IMR-90 (cell line): ENCODE measurements around the gene TAF1A. TPM values are rescaled to one million over a fixed set of nuclear protein-coding genes. Genes with fewer than 3 reads are reported as not detected.

Source experiments
- ATAC-seq: fragments of 200-7000 bp; cut with Tn5 transposase; 2 replicates; pipeline ENCODE4 v1.9.1; 2020; ENCODE audit warnings: low read depth, mild to moderate bottlenecking, moderate library complexity
- BruUV-seq: library from RNA; stranded (reverse); fragments of 400-500 nt; replicated peaks from 2 replicates; lab custom pipeline; 2021; lab: Mats Ljungman, UMichigan
- CTCF ChIA-PET: fragments of 300-600 bp; formaldehyde crosslinking; extraction: SDS; loops from one replicate; lab custom pipeline; 2021; ENCODE audit warnings: antibody characterized with exemption; lab: Yijun Ruan, JAX
- POLR2A ChIA-PET: fragments of 300-600 bp; sonication (Branson Sonifier 250); formaldehyde crosslinking; loops from one replicate; lab custom pipeline; 2022; ENCODE audit warnings: antibody characterized with exemption; ENCODE audit not compliant: unreplicated experiment; lab: Charles Lee
- DNase-seq: peaks from one replicate; pipeline ENCODE4 v3.0.0; 2013
- H2AFZ ChIP-seq: replicated peaks from 2 replicates; pipeline ENCODE3; 2013; ENCODE audit warnings: low read length, mild to moderate bottlenecking; ENCODE audit not compliant: poor library complexity
- H2AK5ac ChIP-seq: 2 replicates; pipeline ENCODE4 v1.6.1; 2013; ENCODE audit warnings: low read depth, low read length, inconsistent platforms
- H2AK9ac ChIP-seq: replicated peaks from 2 replicates; pipeline ENCODE3; 2013; ENCODE audit warnings: mild to moderate bottlenecking, low read depth, low read length, moderate library complexity; ENCODE audit not compliant: poor library complexity
- H2BK120ac ChIP-seq: 2 replicates; pipeline ENCODE4 v1.6.1; 2013; ENCODE audit warnings: low read depth, low read length, inconsistent platforms
- H2BK15ac ChIP-seq: 3 replicates; pipeline ENCODE4 v1.6.1; 2013; ENCODE audit warnings: low read depth, low read length, inconsistent platforms
- H2BK20ac ChIP-seq: 2 replicates; pipeline ENCODE4 v1.6.1; 2013; ENCODE audit warnings: low read depth, mild to moderate bottlenecking, inconsistent platforms, low read length, moderate library complexity
- H2BK5ac ChIP-seq: 2 replicates; pipeline ENCODE4 v1.6.1; 2013; ENCODE audit warnings: mild to moderate bottlenecking, low read depth, low read length, inconsistent platforms; ENCODE audit not compliant: poor library complexity, severe bottlenecking
- H3K14ac ChIP-seq: replicated peaks from 2 replicates; pipeline ENCODE4 v1.6.1; 2013; ENCODE audit warnings: low read depth, low read length, inconsistent platforms
- H3K18ac ChIP-seq: 2 replicates; pipeline ENCODE4 v1.6.1; 2013; ENCODE audit warnings: low read depth, low read length, control low read depth
- H3K23ac ChIP-seq: 2 replicates; pipeline ENCODE4 v1.6.1; 2013; ENCODE audit warnings: low read depth, low read length, inconsistent platforms
- H3K27ac ChIP-seq: 2 replicates; pipeline ENCODE4 v1.5.1; 2013; ENCODE audit warnings: mild to moderate bottlenecking, control low read depth, low read length; ENCODE audit not compliant: insufficient read depth
- H3K27me3 ChIP-seq: 2 replicates; pipeline ENCODE4 v1.6.1; 2013; ENCODE audit warnings: low read length; ENCODE audit not compliant: control insufficient read depth, insufficient read depth
- H3K36me3 ChIP-seq: 2 replicates; pipeline ENCODE4 v1.6.1; 2013; ENCODE audit warnings: low read length, mixed read lengths; ENCODE audit not compliant: control insufficient read depth, insufficient read depth
- H3K4ac ChIP-seq: 2 replicates; pipeline ENCODE4 v1.6.1; 2013; ENCODE audit warnings: low read depth, low read length, inconsistent platforms
- H3K4me1 ChIP-seq: 2 replicates; pipeline ENCODE4 v1.6.1; 2013; ENCODE audit warnings: low read length, mixed read lengths; ENCODE audit not compliant: control insufficient read depth, insufficient read depth
- H3K4me2 ChIP-seq: 2 replicates; pipeline ENCODE4 v1.6.1; 2013; ENCODE audit warnings: low read depth, mild to moderate bottlenecking, control low read depth, low read length, moderate library complexity
- H3K4me3 ChIP-seq: 2 replicates; pipeline ENCODE4 v1.5.1; 2013; ENCODE audit warnings: low read depth, mild to moderate bottlenecking, control low read depth, low read length, moderate library complexity; ENCODE audit not compliant: insufficient read depth
- H3K56ac ChIP-seq: 2 replicates; pipeline ENCODE4 v1.6.1; 2013; ENCODE audit warnings: low read length, inconsistent platforms; ENCODE audit not compliant: insufficient read depth; ENCODE audit errors: extremely low read depth
- H3K79me1 ChIP-seq, 2 experiments: 2 replicates each; pipeline ENCODE4 v1.6.1; 2013; ENCODE audit warnings: low read length in 2 of 2, inconsistent platforms in 1 of 2, low read depth in 1 of 2
- H3K9ac ChIP-seq: 2 replicates; pipeline ENCODE4 v1.6.1; 2013; ENCODE audit warnings: low read depth, low read length, control low read depth
- H3K9me1 ChIP-seq: 2 replicates; pipeline ENCODE4 v1.6.1; 2013; ENCODE audit warnings: low read length, inconsistent platforms; ENCODE audit not compliant: insufficient read depth
- H3K9me3 ChIP-seq: 2 replicates; pipeline ENCODE4 v1.6.1; 2013; ENCODE audit warnings: low read length; ENCODE audit not compliant: control insufficient read depth, insufficient read depth
- H4K20me1 ChIP-seq: 2 replicates; pipeline ENCODE4 v1.6.1; 2013; ENCODE audit warnings: low read length, inconsistent platforms; ENCODE audit not compliant: insufficient read depth
- H4K5ac ChIP-seq: 2 replicates; pipeline ENCODE4 v1.6.1; 2013; ENCODE audit warnings: mild to moderate bottlenecking, low read depth, low read length, control low read depth
- H4K8ac ChIP-seq, 2 experiments: 2 replicates each; pipeline ENCODE4 v1.6.1; 2013; ENCODE audit warnings: low read depth in 2 of 2, low read length in 2 of 2, control low read depth in 1 of 2, inconsistent platforms in 1 of 2
- H4K91ac ChIP-seq: 2 replicates; pipeline ENCODE4 v1.6.1; 2013; ENCODE audit warnings: low read depth, low read length, inconsistent platforms; ENCODE audit not compliant: insufficient read depth
- BHLHE40 ChIP-seq: fragments of 150-350 bp; IDR thresholded peaks from 2 replicates; pipeline ENCODE4 v1.6.1; 2016; ENCODE audit warnings: mild to moderate bottlenecking, low read depth, low read length
- CEBPB ChIP-seq: IDR thresholded peaks from 2 replicates; pipeline ENCODE4 v1.6.1; 2012; ENCODE audit warnings: low read depth, low read length, improper control_type of control experiment
- CHD1 ChIP-seq: IDR thresholded peaks from 2 replicates; pipeline ENCODE4 v1.6.1; 2012; ENCODE audit warnings: low read depth, low read length, improper control_type of control experiment
- CTCF ChIP-seq: conservative IDR thresholded peaks from 2 replicates; pipeline ENCODE4 v1.5.1; 2012; ENCODE audit warnings: mild to moderate bottlenecking, low read depth, low read length, improper control_type of control experiment
- ELK1 ChIP-seq: fragments of 150-350 bp; IDR thresholded peaks from 2 replicates; pipeline ENCODE4 v1.6.1; 2016; ENCODE audit warnings: low read depth, mild to moderate bottlenecking, low read length, moderate library complexity, borderline replicate concordance
- FOS ChIP-seq: fragments of 150-350 bp; IDR thresholded peaks from 2 replicates; pipeline ENCODE4 v1.6.1; 2016; ENCODE audit warnings: low read depth, low read length
- MAFK ChIP-seq: IDR thresholded peaks from 2 replicates; pipeline ENCODE4 v1.6.1; 2012; ENCODE audit warnings: low read depth, low read length, improper control_type of control experiment
- MAZ ChIP-seq: IDR thresholded peaks from 2 replicates; pipeline ENCODE4 v1.6.1; 2012; ENCODE audit warnings: low read depth, mild to moderate bottlenecking, low read length, improper control_type of control experiment, moderate library complexity, borderline replicate concordance
- NFE2L2 ChIP-seq: fragments of 150-350 bp; IDR thresholded peaks from 2 replicates; pipeline ENCODE4 v1.6.1; 2016; ENCODE audit warnings: low read depth, mild to moderate bottlenecking, low read length
- POLR2A ChIP-seq: IDR thresholded peaks from 2 replicates; pipeline ENCODE4 v1.6.1; 2012; ENCODE audit warnings: mild to moderate bottlenecking, low read depth, low read length
- RCOR1 ChIP-seq: IDR thresholded peaks from 2 replicates; pipeline ENCODE4 v1.6.1; 2012; ENCODE audit warnings: mild to moderate bottlenecking, low read length, improper control_type of control experiment; ENCODE audit not compliant: insufficient replicate concordance
- RFX5 ChIP-seq: IDR thresholded peaks from 2 replicates; pipeline ENCODE4 v1.8.0; 2012; ENCODE audit warnings: low read depth, mild to moderate bottlenecking, low read length, moderate library complexity
- SMC3 ChIP-seq: fragments of 150-350 bp; IDR thresholded peaks from 2 replicates; pipeline ENCODE4 v1.6.1; 2016; ENCODE audit warnings: low read depth, mild to moderate bottlenecking, antibody characterized with exemption, low read length, moderate library complexity
- WGBS, 2 experiments: methylation state at CpG; one replicate each; pipeline versions ENCODE4 v1.1.5 to v1.1.7; 2013; ENCODE audit warnings: missing lambda C conversion rate in 2 of 2; ENCODE audit not compliant: insufficient read length in 1 of 2; ENCODE audit errors: extremely low coverage in 2 of 2; 5-methylcytosine and 5-hydroxymethylcytosine counted together
- dilution Hi-C: fragments of 300-500 bp; cut with HindIII; formaldehyde crosslinking; loops from one replicate; pipeline ENCODE4 v1.14.3; 2018; ENCODE audit warnings: low sequenced_read_pairs; ENCODE audit not compliant: unreplicated experiment
- in situ Hi-C: fragments of 300-500 bp; cut with MboI; formaldehyde crosslinking; loops from 3 replicates; pipeline ENCODE4 v1.14.3; 2019; ENCODE audit warnings: low sequenced_read_pairs, inconsistent platforms, mixed read lengths
- intact Hi-C: fragments of 100-400 bp; cut with micrococcal nuclease; formaldehyde crosslinking; loops from 2 replicates; pipeline ENCODE4 v1.10.0; 2022
- polyA plus RNA-seq, 3 experiments: library from polyadenylated mRNA; depleted of rRNA; stranded (reverse); fragments of >200 nt; gene quantifications; 2 replicates each; pipeline ENCODE4 v1.2.3, GENCODE V29; 2012; ENCODE audit warnings: low replicate concordance in 1 of 3
- total RNA-seq: library from RNA; depleted of rRNA; stranded (reverse); fragments of >200 nt; gene quantifications from 2 replicates; pipeline ENCODE4 v1.2.3, GENCODE V29; 2012
- TF ChIP-seq, protein P1 (sequence below): fragments of 150-350 bp; IDR thresholded peaks from 2 replicates; pipeline ENCODE4 v1.6.1; 2017; ENCODE audit warnings: mild to moderate bottlenecking, antibody characterized with exemption, low read length, low read depth

TAF1A gene
- total and polyA plus RNA-seq, 2 of the 4 experiments (the other 2 are of a cell fraction), result 3.8 to 5.4 TPM

DNA sequence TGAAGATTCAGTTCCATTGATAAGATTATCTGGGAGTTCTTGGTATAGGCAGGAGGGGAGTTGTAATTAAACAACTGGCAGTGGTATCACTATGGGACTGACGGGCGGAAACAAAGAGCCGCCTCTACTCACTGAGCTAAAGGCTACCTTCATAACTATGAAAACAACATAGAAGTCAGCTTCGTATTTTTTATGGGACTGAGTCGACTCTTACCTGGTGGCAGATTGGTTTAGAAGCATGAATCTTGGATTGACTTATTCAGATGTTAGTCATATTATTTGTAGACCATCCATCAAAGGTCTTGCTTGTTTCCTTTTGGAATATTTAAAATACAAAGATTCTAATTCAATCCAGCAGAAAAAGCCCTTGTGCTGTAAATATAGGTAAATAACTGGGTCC, 35.6 kb downstream of the TAF1A start:
- Histone ChIP-seq H3K79me1 (no peaks in the 10 kb centered on the region), H4K91ac (no peak overlapping the region), H3K9ac (no peak overlapping the region), H3K36me3 (peaks cover 4% of the 10 kb centered on the region), H3K4me2 (no peak overlapping the region), H4K8ac (no peak overlapping the region), H3K56ac (no peak overlapping the region), H3K27ac (no peak overlapping the region), H2BK5ac (no peak overlapping the region), H3K23ac (no peak overlapping the region), H3K18ac (no peak overlapping the region), H4K5ac (no peak overlapping the region), H3K27me3 (no peaks in the 10 kb centered on the region), H2AFZ (no peak overlapping the region), H3K4me3 (no peak overlapping the region), H3K4me1 (no peaks in the 10 kb centered on the region), H3K9me1 (no peaks in the 10 kb centered on the region; the same call in 1 of the 2 replicates), H2AK5ac (no peak overlapping the region), H3K14ac (no peak overlapping the region), H3K4ac (no peak overlapping the region), H2BK20ac (no peak overlapping the region), H2AK9ac (no peak overlapping the region), H2BK15ac (no peak overlapping the region), H3K9me3 (no peaks in the 10 kb centered on the region), H2BK120ac (no peak overlapping the region), H4K20me1 (no peaks in the 10 kb centered on the region)
- TF ChIP-seq RFX5 (no peak), SMC3 (no peak), CTCF (no peak), ELK1 (no peak), CEBPB (no peak), RCOR1 (no peak), FOS (no peak), CHD1 (no peak), MAZ (no peak), MAFK (no peak), POLR2A (no peak), BHLHE40 (no peak), NFE2L2 (no peak)
- TF ChIP-seq, protein P1, sequence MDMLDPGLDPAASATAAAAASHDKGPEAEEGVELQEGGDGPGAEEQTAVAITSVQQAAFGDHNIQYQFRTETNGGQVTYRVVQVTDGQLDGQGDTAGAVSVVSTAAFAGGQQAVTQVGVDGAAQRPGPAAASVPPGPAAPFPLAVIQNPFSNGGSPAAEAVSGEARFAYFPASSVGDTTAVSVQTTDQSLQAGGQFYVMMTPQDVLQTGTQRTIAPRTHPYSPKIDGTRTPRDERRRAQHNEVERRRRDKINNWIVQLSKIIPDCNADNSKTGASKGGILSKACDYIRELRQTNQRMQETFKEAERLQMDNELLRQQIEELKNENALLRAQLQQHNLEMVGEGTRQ, result no peak
- CTCF ChIA-PET, result no interaction called here
- ATAC-seq, result no peak
- dilution Hi-C loops, result no loop called here
- no CpG with 5 or more reads among the region's 5 CpGs for WGBS, 2 experiments
- BruUV-seq, result no TSS peak
- POLR2A ChIA-PET, result no interaction called here
- intact Hi-C loops, result no loop called here
- DNase-seq, result no peak
- in situ Hi-C loops, result no loop called here
